Fibroblast of skin of right quadriceps (primary cell): ENCODE results near the gene ATXN7L1.

Source experiments
- DNase-seq: peaks from one replicate; pipeline ENCODE4 v3.0.0-alpha.2; 2013

The ATXN7L1 gene

GRCh38 chr7:105639667-105640493 lies 236.5 kb downstream of the ATXN7L1 start:
- DNase-seq = no peak

- DNase-seq = no peak
Observed at GRCh38 chr7:105638902-105639495, 237.4 kb downstream of the ATXN7L1 start.

GRCh38 chr7:105638334-105638733 lies 238.1 kb downstream of the ATXN7L1 start:
- DNase-seq = no peak

- no peak for DNase-seq
Observed at GRCh38 chr7:105637755-105638154, 238.6 kb downstream of the ATXN7L1 start.

- no peak for DNase-seq
Observed at GRCh38 chr7:105636982-105637381, 239.4 kb downstream of the ATXN7L1 start.

GRCh38 chr7:105635197-105635596 lies 241.2 kb downstream of the ATXN7L1 start:
- no peak for DNase-seq

- no peak for DNase-seq
Observed at GRCh38 chr7:105625986-105626385, 250.4 kb downstream of the ATXN7L1 start.

GRCh38 chr7:105623906-105624305 lies 252.5 kb downstream of the ATXN7L1 start:
- no peak for DNase-seq

GRCh38 chr7:105623378-105623777 lies 253.0 kb downstream of the ATXN7L1 start:
- DNase-seq = no peak

GRCh38 chr7:105622106-105622731 lies 254.2 kb downstream of the ATXN7L1 start:
- no peak for DNase-seq

- peak; percentile 17 for DNase-seq
Observed at GRCh38 chr7:105621617-105622016, 254.8 kb downstream of the ATXN7L1 start.

- no peak for DNase-seq
Observed at GRCh38 chr7:105621176-105621575, 255.2 kb downstream of the ATXN7L1 start.

GRCh38 chr7:105619590-105619989 lies 256.8 kb downstream of the ATXN7L1 start:
- DNase-seq = no peak

GRCh38 chr7:105618016-105618296 lies 258.4 kb downstream of the ATXN7L1 start:
- no peak for DNase-seq

- DNase-seq = no peak
Observed at GRCh38 chr7:105617280-105618015, 259.0 kb downstream of the ATXN7L1 start.

GRCh38 chr7:105614341-105614840 lies 262.0 kb downstream of the ATXN7L1 start:
- no peak for DNase-seq

GRCh38 chr7:105613611-105614330 lies 262.6 kb downstream of the ATXN7L1 start:
- DNase-seq = no peak

- DNase-seq = no peak
Observed at GRCh38 chr7:105612806-105613205, 263.6 kb downstream of the ATXN7L1 start.

GRCh38 chr7:105611856-105612775 lies 264.3 kb downstream of the ATXN7L1 start:
- peak; percentile 39 for DNase-seq

GRCh38 chr7:105610165-105610930 lies 266.1 kb downstream of the ATXN7L1 start:
- no peak for DNase-seq
